ENCODE data around the gene THRB.

THRB gene

DNA sequence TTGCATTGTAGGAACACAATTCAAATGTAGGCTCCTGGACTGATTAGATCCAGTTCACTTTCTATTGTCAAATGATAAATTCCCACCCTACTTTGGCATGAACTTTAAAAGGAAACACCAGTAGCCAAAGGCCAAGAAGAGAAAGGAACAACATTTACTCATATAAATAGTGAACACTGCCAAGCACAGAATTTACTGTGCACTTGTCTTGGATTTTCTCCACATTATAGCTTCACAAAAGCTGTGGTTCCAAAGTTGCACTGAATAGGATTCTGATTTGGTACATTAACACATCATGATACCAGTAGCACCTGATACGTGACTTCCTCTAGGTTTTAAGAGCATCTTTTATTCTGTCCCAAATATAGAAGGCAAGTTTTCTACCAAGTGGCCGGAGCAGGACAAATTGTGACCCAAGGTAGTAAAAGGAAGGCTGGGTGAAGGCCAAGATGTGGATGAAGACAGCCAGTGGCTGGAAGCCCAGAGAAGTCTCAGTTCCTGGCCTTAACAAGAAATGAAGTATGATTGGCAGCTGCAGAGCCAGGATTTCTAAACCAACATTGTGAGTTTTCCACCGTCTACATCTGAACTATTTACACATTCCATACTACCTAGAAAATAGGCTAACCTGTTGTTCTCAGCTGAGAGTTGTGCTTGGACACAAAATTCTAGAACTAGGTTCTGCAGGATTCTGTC lies 206.7 kb downstream of the THRB start:
- H3K4me3 ChIP-seq (ENCODE audit: low read depth, low read length) = no peak overlapping the region
- no peak for DNase-seq (ENCODE audit: low read depth)
- TF ChIP-seq, protein P1, sequence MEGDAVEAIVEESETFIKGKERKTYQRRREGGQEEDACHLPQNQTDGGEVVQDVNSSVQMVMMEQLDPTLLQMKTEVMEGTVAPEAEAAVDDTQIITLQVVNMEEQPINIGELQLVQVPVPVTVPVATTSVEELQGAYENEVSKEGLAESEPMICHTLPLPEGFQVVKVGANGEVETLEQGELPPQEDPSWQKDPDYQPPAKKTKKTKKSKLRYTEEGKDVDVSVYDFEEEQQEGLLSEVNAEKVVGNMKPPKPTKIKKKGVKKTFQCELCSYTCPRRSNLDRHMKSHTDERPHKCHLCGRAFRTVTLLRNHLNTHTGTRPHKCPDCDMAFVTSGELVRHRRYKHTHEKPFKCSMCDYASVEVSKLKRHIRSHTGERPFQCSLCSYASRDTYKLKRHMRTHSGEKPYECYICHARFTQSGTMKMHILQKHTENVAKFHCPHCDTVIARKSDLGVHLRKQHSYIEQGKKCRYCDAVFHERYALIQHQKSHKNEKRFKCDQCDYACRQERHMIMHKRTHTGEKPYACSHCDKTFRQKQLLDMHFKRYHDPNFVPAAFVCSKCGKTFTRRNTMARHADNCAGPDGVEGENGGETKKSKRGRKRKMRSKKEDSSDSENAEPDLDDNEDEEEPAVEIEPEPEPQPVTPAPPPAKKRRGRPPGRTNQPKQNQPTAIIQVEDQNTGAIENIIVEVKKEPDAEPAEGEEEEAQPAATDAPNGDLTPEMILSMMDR (conservative IDR thresholded peaks at IDR 0.05; ENCODE audit: low read depth, low read length) = no peak

- TF ChIP-seq, protein P1 (conservative IDR thresholded peaks at IDR 0.05; ENCODE audit: low read depth, low read length) = no peak
- no peak for DNase-seq (ENCODE audit: low read depth)
- H3K4me3 ChIP-seq (ENCODE audit: low read depth, low read length) = no peak overlapping the region
These were observed 208.2 kb downstream of the THRB start for GRCh38 chr3:24286405-24286804.

DNA sequence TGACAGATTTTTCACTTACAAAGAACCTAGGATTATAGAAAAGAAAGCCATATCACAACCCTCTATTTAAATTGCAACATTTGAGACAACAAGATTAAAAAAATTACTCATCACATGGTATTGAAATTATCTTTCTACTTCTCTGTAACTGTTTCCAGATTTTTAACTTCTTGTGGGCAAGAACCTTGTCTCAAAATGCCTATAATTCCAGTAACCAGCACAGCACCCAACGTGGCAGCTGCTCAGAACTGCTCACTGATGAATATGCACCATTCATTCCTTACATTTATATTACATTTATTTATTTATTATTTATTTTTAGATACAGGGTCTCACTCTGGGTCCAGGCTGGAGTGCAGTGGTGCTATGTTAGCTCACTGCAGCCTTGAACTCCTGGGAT lies 216.1 kb downstream of the THRB start:
- DNase-seq (ENCODE audit: low read depth) = no peak
- TF ChIP-seq, protein P1 (conservative IDR thresholded peaks at IDR 0.05; ENCODE audit: low read depth, low read length) = no peak
- no peak overlapping the region for H3K4me3 ChIP-seq (ENCODE audit: low read depth, low read length)

DNA sequence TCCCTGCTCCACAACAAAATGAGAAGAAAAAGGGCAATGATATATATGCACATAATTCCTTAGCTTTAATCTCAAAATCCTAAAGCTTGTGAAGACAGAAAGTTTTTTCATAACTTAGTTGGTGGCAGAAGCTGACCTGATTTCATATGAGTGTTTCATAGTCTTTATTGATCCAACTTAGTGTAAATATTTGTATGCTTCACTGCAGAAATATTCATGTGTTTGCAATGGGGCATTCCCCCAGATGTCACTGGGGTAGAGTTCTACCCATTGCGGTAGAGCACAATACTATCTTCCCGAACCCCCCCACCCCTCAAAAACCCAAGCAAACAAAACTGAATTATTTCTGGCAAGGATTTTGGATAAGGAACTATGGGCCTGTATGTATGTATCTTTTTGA lies 221.2 kb downstream of the THRB start:
- no peak overlapping the region for H3K4me3 ChIP-seq (ENCODE audit: low read depth, low read length)
- TF ChIP-seq, protein P1 (conservative IDR thresholded peaks at IDR 0.05; ENCODE audit: low read depth, low read length) = no peak
- DNase-seq (ENCODE audit: low read depth) = no peak

DNA sequence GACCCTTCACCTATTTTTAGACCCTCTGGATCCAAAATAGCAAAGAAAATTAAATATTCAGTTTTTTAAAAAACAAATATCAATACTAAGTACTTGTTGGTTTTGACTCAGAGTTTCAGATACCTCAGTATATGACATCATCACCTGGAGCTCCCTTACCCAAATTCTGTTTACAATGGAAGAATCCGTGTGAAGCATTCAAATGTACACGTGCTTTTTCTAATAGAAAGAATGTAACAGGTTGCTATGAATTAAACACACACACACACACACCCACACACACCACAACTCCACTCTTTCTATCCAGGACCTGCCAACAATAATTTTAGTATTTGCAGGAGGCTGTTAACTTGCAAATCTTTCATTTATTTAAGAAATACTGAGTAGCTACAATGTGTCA lies 221.8 kb downstream of the THRB start:
- H3K4me3 ChIP-seq (ENCODE audit: low read depth, low read length) = no peak overlapping the region
- DNase-seq (ENCODE audit: low read depth) = no peak
- TF ChIP-seq, protein P1 (conservative IDR thresholded peaks at IDR 0.05; ENCODE audit: low read depth, low read length) = no peak

DNA sequence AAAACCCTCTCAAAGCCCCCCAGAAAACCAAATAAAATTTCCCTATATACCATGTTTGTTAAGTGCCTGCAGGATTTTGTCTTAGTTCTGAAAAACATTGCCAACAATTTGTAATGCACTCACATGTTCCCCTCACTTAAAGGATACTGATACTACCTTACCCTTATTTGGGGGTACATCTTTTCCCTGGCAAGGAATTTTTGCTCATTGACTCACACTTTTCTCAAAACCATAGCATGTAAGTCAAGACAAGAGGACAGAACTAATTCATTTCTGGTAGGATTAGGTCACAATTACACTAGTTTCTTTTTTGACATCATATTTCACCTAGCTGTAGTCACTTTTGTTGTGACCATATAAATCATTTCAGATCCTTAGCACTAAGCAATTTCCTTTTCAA lies 222.2 kb downstream of the THRB start:
- TF ChIP-seq, protein P1 (conservative IDR thresholded peaks at IDR 0.05; ENCODE audit: low read depth, low read length) = no peak
- no peak for DNase-seq (ENCODE audit: low read depth)
- H3K4me3 ChIP-seq (ENCODE audit: low read depth, low read length) = no peak overlapping the region

DNA sequence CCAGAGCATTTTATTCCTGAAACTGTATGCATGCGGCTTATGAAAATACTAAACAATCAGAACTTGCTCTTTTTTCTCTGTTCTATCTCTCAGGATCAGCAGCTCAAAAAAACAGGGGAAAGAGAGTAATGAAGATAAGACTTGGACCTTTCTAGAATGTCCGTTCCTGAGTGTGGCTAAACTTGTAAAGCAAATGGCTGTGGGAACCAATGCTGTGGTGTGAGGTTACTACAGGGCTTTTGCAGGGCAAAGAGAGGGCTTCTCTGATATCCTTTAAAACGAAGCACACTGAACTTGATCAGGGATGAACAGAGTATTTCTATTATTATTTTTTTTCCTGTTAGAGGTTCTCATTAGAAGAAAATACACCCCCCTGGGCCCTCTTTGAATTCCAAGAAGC lies 223.4 kb downstream of the THRB start:
- no peak overlapping the region for H3K4me3 ChIP-seq (ENCODE audit: low read depth, low read length)
- TF ChIP-seq, protein P1 (conservative IDR thresholded peaks at IDR 0.05; ENCODE audit: low read depth, low read length) = no peak
- no peak for DNase-seq (ENCODE audit: low read depth)
